HepG2 (cell line): Measurements from ENCODE around the gene ZNF121. TPM values are rescaled to one million over a fixed set of nuclear protein-coding genes. Genes with fewer than 3 reads are reported as not detected.

Experiments
- ARID5B ChIP-seq: IDR thresholded peaks from 2 replicates; pipeline ENCODE4 v1.4.0; 2020; ENCODE audit warnings: mild to moderate bottlenecking, missing genetic modification reagents
- ATF1 ChIP-seq: IDR thresholded peaks from 2 replicates; pipeline ENCODE4 v1.6.1; 2016; ENCODE audit warnings: mild to moderate bottlenecking, control low read depth
- CAMTA2 ChIP-seq: sonication (generic); formaldehyde crosslinking; IDR thresholded peaks from 2 replicates; pipeline ENCODE4 v1.4.0; 2020; ENCODE audit warnings: mild to moderate bottlenecking, missing genetic modification reagents, borderline replicate concordance
- ELF4 ChIP-seq: sonication (generic); formaldehyde crosslinking; IDR thresholded peaks from 2 replicates; pipeline ENCODE4 v1.5.0; 2020; ENCODE audit warnings: missing genetic modification reagents, mild to moderate bottlenecking, moderate library complexity, borderline replicate concordance
- FUBP1 ChIP-seq: sonication (generic); formaldehyde crosslinking; IDR thresholded peaks from 2 replicates; pipeline ENCODE4 v1.5.1; 2020; ENCODE audit warnings: missing genetic modification reagents, mild to moderate bottlenecking, borderline replicate concordance
- HOXD1 ChIP-seq: sonication (generic); formaldehyde crosslinking; IDR thresholded peaks from 2 replicates; pipeline ENCODE4 v1.5.0; 2020; ENCODE audit warnings: missing genetic modification reagents
- JUND ChIP-seq: sonication (generic); formaldehyde crosslinking; IDR thresholded peaks from 2 replicates; pipeline ENCODE4 v1.8.0; 2022; ENCODE audit warnings: mild to moderate bottlenecking, missing genetic modification reagents
- KAT7 ChIP-seq: IDR thresholded peaks from 2 replicates; pipeline ENCODE4 v1.6.1; 2018; ENCODE audit warnings: borderline replicate concordance, missing compliant biosample characterization
- MED8 ChIP-seq: sonication (generic); formaldehyde crosslinking; IDR thresholded peaks from 2 replicates; pipeline ENCODE4 v1.8.1; 2023; ENCODE audit warnings: mild to moderate bottlenecking, missing genetic modification reagents; ENCODE audit not compliant: insufficient replicate concordance
- NCOA2 ChIP-seq: sonication (generic); formaldehyde crosslinking; IDR thresholded peaks from 2 replicates; pipeline ENCODE4 v1.8.0; 2022; ENCODE audit warnings: inconsistent platforms
- NFATC3 ChIP-seq: sonication (generic); formaldehyde crosslinking; IDR thresholded peaks from 2 replicates; pipeline ENCODE4 v1.5.1; 2020; ENCODE audit warnings: mild to moderate bottlenecking, missing genetic modification reagents
- TAF1 ChIP-seq: sonication (generic); formaldehyde crosslinking; IDR thresholded peaks from 2 replicates; pipeline ENCODE4 v1.4.0; 2020; ENCODE audit warnings: missing genetic modification reagents
- TSC22D2 ChIP-seq: sonication (generic); formaldehyde crosslinking; IDR thresholded peaks from 2 replicates; pipeline ENCODE4 v1.5.1; 2020; ENCODE audit warnings: missing genetic modification reagents, mild to moderate bottlenecking, borderline replicate concordance
- ZEB1 ChIP-seq: IDR thresholded peaks from 2 replicates; pipeline ENCODE4 v1.6.1; 2012; ENCODE audit warnings: mild to moderate bottlenecking, low read depth, inconsistent platforms; ENCODE audit not compliant: insufficient replicate concordance
- ZNF263 ChIP-seq: sonication (generic); formaldehyde crosslinking; IDR thresholded peaks from 2 replicates; pipeline ENCODE4 v1.4.0; 2020; ENCODE audit warnings: missing genetic modification reagents
- ZNF276 ChIP-seq: sonication (generic); formaldehyde crosslinking; IDR thresholded peaks from 2 replicates; pipeline ENCODE4 v1.4.0; 2020; ENCODE audit warnings: mild to moderate bottlenecking, low read depth, missing genetic modification reagents
- ZNF552 ChIP-seq: sonication (generic); formaldehyde crosslinking; IDR thresholded peaks from 2 replicates; pipeline ENCODE4 v1.9.0; 2022; ENCODE audit warnings: missing genetic modification reagents, mild to moderate bottlenecking, borderline replicate concordance
- ZNF557 ChIP-seq: sonication (generic); formaldehyde crosslinking; IDR thresholded peaks from 2 replicates; pipeline ENCODE4 v1.4.0; 2020; ENCODE audit warnings: missing genetic modification reagents
- ZNF619 ChIP-seq: sonication (generic); formaldehyde crosslinking; IDR thresholded peaks from 2 replicates; pipeline ENCODE4 v1.4.0; 2020; ENCODE audit warnings: mild to moderate bottlenecking, missing genetic modification reagents
- ZNF703 ChIP-seq: sonication (generic); formaldehyde crosslinking; IDR thresholded peaks from 2 replicates; pipeline ENCODE4 v1.5.1; 2020; ENCODE audit warnings: missing genetic modification reagents, mild to moderate bottlenecking, moderate library complexity, borderline replicate concordance
- ZNF768 ChIP-seq: sonication (generic); formaldehyde crosslinking; IDR thresholded peaks from 2 replicates; pipeline ENCODE4 v1.4.0; 2020; ENCODE audit warnings: missing genetic modification reagents
- ZNF776 ChIP-seq: sonication (generic); formaldehyde crosslinking; IDR thresholded peaks from 2 replicates; pipeline ENCODE4 v1.4.0; 2020; ENCODE audit warnings: mild to moderate bottlenecking, missing genetic modification reagents
- polyA plus RNA-seq, 8 experiments: library from polyadenylated mRNA; depleted of rRNA in 3 of 8; stranded (reverse) in 7 of 8; unstranded in 1 of 8; fragments of >200 nt; fragmentation: Illumina TruSeq in 4 of 8; extraction: Trizol in 4 of 8; gene quantifications; 2 replicates each; pipeline versions ENCODE4 v1.2.1 to v1.2.3, GENCODE V29; 2011 to 2016; ENCODE audit warnings: low read depth in 4 of 8, missing spikeins in 1 of 8, mixed read lengths in 1 of 8; ENCODE audit not compliant: insufficient read depth in 1 of 8
- total RNA-seq, 5 experiments: library from RNA; depleted of rRNA; stranded (reverse); fragments of >200 nt; fragmentation: Illumina TruSeq; extraction: Trizol; gene quantifications; 2 replicates each; pipeline ENCODE4 v1.2.3, GENCODE V29; 2016; ENCODE audit warnings: low read depth in 1 of 5

Gene ZNF121
- total and polyA plus RNA-seq, 2 of the 13 experiments (the other 11 are each of a cell fraction or from before 2014, with no cell fraction given), result 7.8 to 56.3 TPM

- TF ChIP-seq FUBP1 (CRISPR knock-in tag) (no peak), ZNF557 (0 out of 2 replicates have a peak, but pooled peaks have one; percentile 15), ZNF768 (peak; percentile 72), HOXD1 (peak; percentile 84), TSC22D2 (no peak), ZNF276 (no peak), NFATC3 (CRISPR knock-in tag) (peak; percentile 50; the same call in 1 of the 2 replicates), JUND (CRISPR knock-in tag) (no peak), ZNF703 (CRISPR knock-in tag) (peak; percentile 31; the same call in 1 of the 2 replicates), ZNF263 (CRISPR knock-in tag) (peak; percentile 75), ATF1 (CRISPR knock-in tag) (peak; percentile 95), KAT7 (peak; percentile 77; the same call in 1 of the 2 replicates), ZNF776 (CRISPR knock-in tag) (peak; percentile 68; the same call in 1 of the 2 replicates), MED8 (CRISPR knock-in tag) (peak; percentile 54), NCOA2 (0 out of 2 replicates have a peak, but pooled peaks have one; percentile 28), ZEB1 (no peak), TAF1 (CRISPR knock-in tag) (peak; percentile 94), ZNF619 (CRISPR knock-in tag) (no peak), ARID5B (CRISPR knock-in tag) (peak; percentile 49; the same call in 1 of the 2 replicates), ELF4 (CRISPR knock-in tag) (peak; percentile 86; the same call in 1 of the 2 replicates), ZNF552 (no peak), CAMTA2 (CRISPR knock-in tag) (peak; percentile 48; the same call in 1 of the 2 replicates)
Observed at GRCh38 chr19:9584073-9584833, at the start of gene ZNF121 (continued).
